Dendritic cell treated with granulocyte-macrophage colony-stimulating factor and Interleukin-4, amounts not matched to agents 40 ng/mL and 50 ng/mL, for 4 days (primary cell): ENCODE data around the gene CSF1R.
"Not testable (repeated sequence)": the region's sequence is repeated elsewhere in the genome, so short reads cannot be mapped to it uniquely, and the experiment has no call there.

Experiments used
- H3K27ac Mint-ChIP-seq: one replicate; pipeline ENCODE4 v1.8.0; 2022; ENCODE audit warnings: mild to moderate bottlenecking, mixed read lengths
- H3K27me3 Mint-ChIP-seq: one replicate; pipeline ENCODE4 v1.8.0; 2022; ENCODE audit warnings: mild to moderate bottlenecking, mixed read lengths
- H3K36me3 Mint-ChIP-seq: one replicate; pipeline ENCODE4 v1.8.0; 2022; ENCODE audit warnings: low read depth, mixed read lengths
- H3K4me1 Mint-ChIP-seq: one replicate; pipeline ENCODE4 v1.8.0; 2022; ENCODE audit warnings: low read depth, mixed read lengths
- H3K4me3 Mint-ChIP-seq: one replicate; pipeline ENCODE4 v1.8.0; 2022; ENCODE audit warnings: mild to moderate bottlenecking, moderate library complexity, mixed read lengths
- H3K9me3 Mint-ChIP-seq: one replicate; pipeline ENCODE4 v1.8.0; 2022; ENCODE audit warnings: mixed read lengths
- intact Hi-C: fragments of 100-400 bp; cut with micrococcal nuclease; formaldehyde crosslinking; loops from one replicate; pipeline ENCODE4 v1.15.0; 2022

Gene CSF1R

GRCh38 chr5:150104550-150104870, 18.2 kb upstream of the CSF1R start:
- H3K27ac Mint-ChIP-seq = no peak overlapping the region
- H3K9me3 Mint-ChIP-seq = no peaks in the 10 kb centered on the region
- peaks cover 86% of the 10 kb centered on the region for H3K4me1 Mint-ChIP-seq
- no peaks in the 10 kb centered on the region for H3K27me3 Mint-ChIP-seq
- no peaks in the 10 kb centered on the region for H3K36me3 Mint-ChIP-seq
- no peak overlapping the region for H3K4me3 Mint-ChIP-seq
- intact Hi-C loops = no loop called here

GRCh38 chr5:150103678-150104549, 17.6 kb upstream of the CSF1R start:
- no peaks in the 10 kb centered on the region for H3K36me3 Mint-ChIP-seq
- H3K27ac Mint-ChIP-seq = peak overlapping the region; percentile 75
- intact Hi-C loops = no loop called here
- no peak overlapping the region for H3K4me3 Mint-ChIP-seq
- H3K9me3 Mint-ChIP-seq = no peaks in the 10 kb centered on the region
- peaks cover 83% of the 10 kb centered on the region for H3K4me1 Mint-ChIP-seq
- no peaks in the 10 kb centered on the region for H3K27me3 Mint-ChIP-seq

- Mint-ChIP-seq H3K9me3 (no peaks in the 10 kb centered on the region), H3K27ac (no peak overlapping the region), H3K4me3 (no peak overlapping the region), H3K36me3 (no peaks in the 10 kb centered on the region), H3K4me1 (peaks cover 61% of the 10 kb centered on the region), H3K27me3 (no peaks in the 10 kb centered on the region)
- intact Hi-C loops = no loop called here
Observed at GRCh38 chr5:150101023-150101422, 14.7 kb upstream of the CSF1R start.

- intact Hi-C loops = no loop called here
- peaks cover 2% of the 10 kb centered on the region for H3K27me3 Mint-ChIP-seq
- no peaks in the 10 kb centered on the region for H3K9me3 Mint-ChIP-seq
- H3K36me3 Mint-ChIP-seq = no peaks in the 10 kb centered on the region
- H3K27ac Mint-ChIP-seq = no peak overlapping the region
- H3K4me1 Mint-ChIP-seq = peaks cover 28% of the 10 kb centered on the region
- no peak overlapping the region for H3K4me3 Mint-ChIP-seq
Observed at GRCh38 chr5:150097152-150097551, 10.8 kb upstream of the CSF1R start.

- intact Hi-C loops = no loop called here
- peaks cover 2% of the 10 kb centered on the region for H3K27me3 Mint-ChIP-seq
Observed at GRCh38 chr5:150092159-150092787, 5.9 kb upstream of the CSF1R start.

GRCh38 chr5:150085191-150085912, 1.0 kb downstream of the CSF1R start:
- Mint-ChIP-seq H3K27me3 (no peaks in the 10 kb centered on the region), H3K4me1 (peaks cover 37% of the 10 kb centered on the region), H3K4me3 (peak overlapping the region; percentile 98), H3K27ac (no peak overlapping the region), H3K36me3 (no peaks in the 10 kb centered on the region), H3K9me3 (no peaks in the 10 kb centered on the region)
- intact Hi-C loops = no loop called here

More at GRCh38 chr5:150092159-150092787, 5.9 kb upstream of the CSF1R start:
- Mint-ChIP-seq H3K4me3 (no peak overlapping the region), H3K9me3 (no peaks in the 10 kb centered on the region), H3K27ac (no peak overlapping the region), H3K4me1 (peaks cover 31% of the 10 kb centered on the region), H3K36me3 (no peaks in the 10 kb centered on the region)

GRCh38 chr5:150084754-150085153, 1.6 kb downstream of the CSF1R start:
- H3K36me3 Mint-ChIP-seq, H3K27me3 Mint-ChIP-seq, H3K9me3 Mint-ChIP-seq, H3K27ac Mint-ChIP-seq: not testable (repeated sequence)
- Mint-ChIP-seq H3K4me1 (peaks cover 37% of the 10 kb centered on the region), H3K4me3 (peak overlapping the region; percentile 98)
- intact Hi-C loops = loop anchor here (5.0 kb wide), 1 partner anchor 38 kb away; no protein-coding TSS in a partner anchor

- Mint-ChIP-seq H3K27ac (no peak overlapping the region), H3K27me3 (no peaks in the 10 kb centered on the region), H3K36me3 (no peaks in the 10 kb centered on the region), H3K4me1 (peaks cover 27% of the 10 kb centered on the region), H3K9me3 (no peaks in the 10 kb centered on the region), H3K4me3 (peak overlapping the region; percentile 98)
- intact Hi-C loops = loop anchor here (5.0 kb wide), 1 partner anchor 39 kb away; no protein-coding TSS in a partner anchor
Observed at GRCh38 chr5:150082889-150083288, 3.5 kb downstream of the CSF1R start.

- Mint-ChIP-seq H3K27ac (no peak overlapping the region), H3K4me3 (peak overlapping the region; percentile 98), H3K36me3 (no peaks in the 10 kb centered on the region), H3K4me1 (peaks cover 22% of the 10 kb centered on the region), H3K27me3 (no peaks in the 10 kb centered on the region), H3K9me3 (no peaks in the 10 kb centered on the region)
- intact Hi-C loops = loop anchor here (5.0 kb wide), 1 partner anchor 40 kb away; no protein-coding TSS in a partner anchor
Observed at GRCh38 chr5:150082374-150082773, 4.0 kb downstream of the CSF1R start.

GRCh38 chr5:150081541-150082283, 4.6 kb downstream of the CSF1R start:
- intact Hi-C loops = loop anchor here (1.0 to 5.0 kb wide), 2 partner anchors 15 to 41 kb away; no protein-coding TSS in a partner anchor
- Mint-ChIP-seq H3K27me3 (no peaks in the 10 kb centered on the region), H3K9me3 (no peaks in the 10 kb centered on the region), H3K4me1 (peaks cover 15% of the 10 kb centered on the region), H3K4me3 (peak overlapping the region; percentile 98), H3K27ac (no peak overlapping the region), H3K36me3 (no peaks in the 10 kb centered on the region)

GRCh38 chr5:150080696-150081435, 5.5 kb downstream of the CSF1R start:
- H3K36me3 Mint-ChIP-seq = no peaks in the 10 kb centered on the region
- no peak overlapping the region for H3K27ac Mint-ChIP-seq
- H3K4me1 Mint-ChIP-seq = peaks cover 10% of the 10 kb centered on the region
- no peaks in the 10 kb centered on the region for H3K9me3 Mint-ChIP-seq
- H3K4me3 Mint-ChIP-seq = peak overlapping the region; percentile 98
- no peaks in the 10 kb centered on the region for H3K27me3 Mint-ChIP-seq
- intact Hi-C loops = loop anchor here (1.0 to 5.0 kb wide), 2 partner anchors 15 to 41 kb away; no protein-coding TSS in a partner anchor

- no peaks in the 10 kb centered on the region for H3K27me3 Mint-ChIP-seq
- peak overlapping the region; percentile 55 for H3K4me3 Mint-ChIP-seq
- no peaks in the 10 kb centered on the region for H3K9me3 Mint-ChIP-seq
- H3K36me3 Mint-ChIP-seq = no peaks in the 10 kb centered on the region
- intact Hi-C loops = loop anchor here (5.0 kb wide), 1 partner anchor 42 kb away; no protein-coding TSS in a partner anchor
- H3K27ac Mint-ChIP-seq = no peak overlapping the region
- H3K4me1 Mint-ChIP-seq = peaks cover 10% of the 10 kb centered on the region
Observed at GRCh38 chr5:150079909-150080461, 6.4 kb downstream of the CSF1R start.
